Activated CD4-positive, alpha-beta T cell treated with anti-CD3 and anti-CD28 coated beads, Interleukin-2, amount 10 ng/mL, durations not matched to agents 24 days and 14 days (primary cell): ENCODE measurements around the gene MAGEA4. TPM values are rescaled to one million over a fixed set of nuclear protein-coding genes. Genes with fewer than 3 reads are reported as not detected.

ENCODE experiments used
- DNase-seq: peaks from one replicate; pipeline ENCODE4 v3.0.0; 2022
- H3K27ac Mint-ChIP-seq: one replicate; pipeline ENCODE4 v1.8.0; 2022; ENCODE audit warnings: mild to moderate bottlenecking, mixed read lengths
- H3K27me3 Mint-ChIP-seq: one replicate; pipeline ENCODE4 v1.8.0; 2022; ENCODE audit warnings: mixed read lengths
- H3K36me3 Mint-ChIP-seq: one replicate; pipeline ENCODE4 v1.8.0; 2022; ENCODE audit warnings: low read depth, mild to moderate bottlenecking, mixed read lengths
- H3K4me1 Mint-ChIP-seq: one replicate; pipeline ENCODE4 v1.8.0; 2021; ENCODE audit warnings: mixed read lengths
- H3K4me3 Mint-ChIP-seq: one replicate; pipeline ENCODE4 v1.8.0; 2022; ENCODE audit warnings: mild to moderate bottlenecking, moderate library complexity, mixed read lengths
- H3K9me3 Mint-ChIP-seq: one replicate; pipeline ENCODE4 v1.8.0; 2021; ENCODE audit warnings: mixed read lengths
- intact Hi-C: fragments of 100-400 bp; cut with micrococcal nuclease; formaldehyde crosslinking; loops from one replicate; pipeline ENCODE4 v1.15.1; 2023
- total RNA-seq: library from RNA; stranded (reverse); gene quantifications from 2 replicates; pipeline ENCODE4 v1.2.3, GENCODE V29; 2022

Gene MAGEA4
- total RNA-seq, 1 donor from 2014 or later = not detected

DNA sequence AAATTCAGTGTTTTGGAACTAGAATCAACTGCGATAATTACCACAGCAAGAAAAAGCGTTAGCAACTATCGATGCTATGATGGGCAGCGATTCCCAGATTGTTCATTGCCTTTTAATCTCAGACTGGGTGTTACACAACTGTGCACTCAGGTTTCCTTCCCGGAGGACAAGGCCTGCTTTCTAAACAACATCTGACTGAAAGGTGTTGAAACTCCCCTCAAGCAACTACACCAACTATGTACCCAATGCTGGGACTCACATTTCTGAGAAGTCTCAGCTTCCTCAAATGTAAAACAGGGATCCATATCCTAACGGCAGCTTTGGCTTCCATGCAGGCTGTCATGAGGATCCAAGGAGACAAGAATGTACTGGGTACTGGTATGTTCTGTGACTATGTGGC lies 53.5 kb downstream of the MAGEA4 start:
- no peak overlapping the region for H3K27ac Mint-ChIP-seq

DNA sequence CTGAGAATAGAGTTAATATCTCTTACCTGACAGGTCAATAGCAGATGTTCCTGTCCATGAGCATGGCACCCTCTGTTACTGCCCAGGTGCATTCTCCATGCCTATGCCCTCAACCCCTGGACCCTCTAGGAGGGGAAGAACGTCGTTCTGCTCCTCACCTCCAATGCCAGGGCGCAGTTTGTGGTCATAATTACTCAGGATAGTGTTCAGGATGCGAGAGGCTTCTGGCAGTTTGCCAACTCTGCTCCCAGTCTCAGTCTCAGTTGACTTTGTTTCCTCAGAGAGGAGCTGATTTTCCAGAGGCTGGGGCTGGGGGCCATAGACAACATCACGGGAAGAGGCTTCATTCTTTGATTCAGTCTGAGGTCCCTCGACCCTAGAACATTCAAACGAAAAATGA lies 57.3 kb downstream of the MAGEA4 start:
- intact Hi-C loops = no loop called here
- Mint-ChIP-seq H3K27ac (no peak overlapping the region), H3K4me1 (no peaks in the 10 kb centered on the region), H3K9me3 (no peaks in the 10 kb centered on the region), H3K36me3 (no peaks in the 10 kb centered on the region), H3K27me3 (peaks cover 9% of the 10 kb centered on the region), H3K4me3 (no peak overlapping the region)
- DNase-seq = no peak

More for the DNA sequence above, 53.5 kb downstream of the MAGEA4 start:
- Mint-ChIP-seq H3K36me3 (no peaks in the 10 kb centered on the region), H3K4me1 (no peaks in the 10 kb centered on the region), H3K4me3 (no peak overlapping the region), H3K27me3 (no peaks in the 10 kb centered on the region), H3K9me3 (no peaks in the 10 kb centered on the region)
- no peak for DNase-seq
- intact Hi-C loops = no loop called here

DNA sequence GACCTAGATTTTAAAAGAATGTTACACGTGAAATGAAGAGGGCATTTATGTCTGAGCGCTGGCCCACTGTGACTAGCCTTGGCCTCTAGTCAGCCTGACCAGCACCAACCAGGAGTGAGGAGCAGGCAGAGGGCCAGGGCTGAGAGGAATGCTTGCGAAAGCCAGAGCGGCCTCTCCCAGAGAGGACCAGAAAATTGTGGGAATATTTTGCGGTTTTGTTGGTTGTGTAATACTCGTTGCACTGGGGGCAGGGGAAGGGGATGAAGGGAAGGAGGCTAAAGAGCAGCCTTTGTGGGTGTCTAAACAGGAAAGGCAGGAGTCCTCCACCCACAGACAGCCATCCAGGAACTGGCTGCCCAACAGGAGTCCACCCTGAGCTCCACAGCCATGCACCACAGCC lies 58.0 kb downstream of the MAGEA4 start:
- Mint-ChIP-seq H3K4me3 (no peak overlapping the region), H3K27ac (no peak overlapping the region), H3K9me3 (no peaks in the 10 kb centered on the region), H3K27me3 (peaks cover 13% of the 10 kb centered on the region), H3K36me3 (no peaks in the 10 kb centered on the region), H3K4me1 (no peaks in the 10 kb centered on the region)
- DNase-seq = no peak
- intact Hi-C loops = no loop called here

DNA sequence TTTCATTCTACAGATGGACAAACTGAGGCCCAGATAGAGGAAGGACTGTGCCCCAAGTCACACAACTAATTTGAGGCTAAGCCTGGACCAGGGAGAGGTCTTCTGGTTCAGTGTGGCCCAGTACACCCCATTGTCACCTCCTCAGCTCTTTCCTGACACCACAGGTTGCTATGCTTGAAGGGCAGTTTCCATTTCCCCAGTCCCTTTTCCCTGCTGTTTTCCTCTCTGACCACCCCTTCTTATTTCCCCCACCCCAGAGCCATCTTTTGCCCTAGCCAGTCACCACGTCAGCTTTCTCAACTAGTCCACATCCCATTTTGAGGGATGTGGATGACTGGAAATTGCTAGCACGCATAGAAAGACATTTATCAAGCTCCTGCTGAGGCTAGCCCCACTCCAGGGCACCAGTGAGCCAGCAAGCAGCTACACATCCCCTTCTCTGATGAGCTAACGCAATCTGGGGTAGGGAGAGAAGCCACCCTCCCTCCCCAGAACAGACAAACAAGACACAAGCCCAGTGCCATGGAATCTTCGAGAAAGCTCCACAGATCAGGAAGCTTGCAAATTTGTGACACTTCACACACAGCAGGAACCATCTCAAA lies 60.5 kb downstream of the MAGEA4 start:
- Mint-ChIP-seq H3K4me1 (no peaks in the 10 kb centered on the region), H3K27ac (no peak overlapping the region), H3K9me3 (no peaks in the 10 kb centered on the region), H3K4me3 (no peak overlapping the region), H3K27me3 (peaks cover 15% of the 10 kb centered on the region), H3K36me3 (no peaks in the 10 kb centered on the region)
- intact Hi-C loops = no loop called here
- DNase-seq = no peak

DNA sequence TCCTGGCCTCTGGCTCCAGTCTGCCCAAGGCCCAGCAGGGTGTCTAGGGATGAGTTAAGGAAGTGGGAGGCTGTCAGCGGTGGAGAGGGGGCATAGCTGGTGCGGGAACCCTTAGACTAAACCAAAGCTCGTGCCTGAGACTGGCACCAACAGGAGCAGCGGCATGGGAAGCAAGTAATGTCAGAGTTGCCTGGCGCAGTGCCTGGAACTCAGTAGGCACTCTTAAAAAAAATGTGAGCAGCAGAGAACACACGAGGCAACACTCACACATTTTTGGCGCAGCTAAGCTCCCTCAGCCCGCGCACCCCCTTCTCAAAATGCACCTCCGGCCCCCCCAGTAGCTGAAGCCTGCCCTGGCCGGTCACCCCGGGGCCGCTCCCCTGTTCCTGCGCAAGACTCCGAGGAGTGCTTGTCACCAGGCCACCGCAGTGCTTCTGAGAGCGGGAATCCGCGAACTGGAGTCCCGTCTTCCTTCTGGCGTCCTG lies 61.2 kb downstream of the MAGEA4 start:
- no peak overlapping the region for H3K27ac Mint-ChIP-seq
- H3K4me3 Mint-ChIP-seq = no peak overlapping the region

More for the DNA sequence above, 61.2 kb downstream of the MAGEA4 start:
- peaks cover 15% of the 10 kb centered on the region for H3K27me3 Mint-ChIP-seq
- no peaks in the 10 kb centered on the region for H3K4me1 Mint-ChIP-seq
- no peak for DNase-seq
- no peaks in the 10 kb centered on the region for H3K9me3 Mint-ChIP-seq
- intact Hi-C loops = no loop called here
- no peaks in the 10 kb centered on the region for H3K36me3 Mint-ChIP-seq

Other genes with a start within 250 kb of the MAGEA4 start
- gene PRRG3, start 217.4 kb upstream of the MAGEA4 start, total RNA-seq = not detected in 2 replicates
- not detected in 2 replicates for gene FATE1, start 196.9 kb upstream of the MAGEA4 start, total RNA-seq
- not detected in 2 replicates for gene CNGA2, start 178.1 kb upstream of the MAGEA4 start, total RNA-seq
- not detected in 2 replicates for gene GABRE, start 61.8 kb downstream of the MAGEA4 start, total RNA-seq
- gene MAGEA10, start 225.7 kb downstream of the MAGEA4 start, total RNA-seq = not detected in 2 replicates